HFF-Myc (cell line): ENCODE measurements around the gene TMEM123.

Experiments
- DNase-seq: peaks from one replicate; pipeline ENCODE4 v3.0.0-alpha.2; 2011; ENCODE audit warnings: low read depth; ENCODE audit errors: extremely low read depth
- H3K4me3 ChIP-seq: replicated peaks from 2 replicates; pipeline ENCODE4 v1.5.1; 2011; ENCODE audit warnings: low read depth, mild to moderate bottlenecking, control low read depth, low read length
- TF ChIP-seq, protein P1 (sequence below): IDR thresholded peaks from 2 replicates; pipeline ENCODE4 v1.5.1; 2012; ENCODE audit warnings: mild to moderate bottlenecking, low read depth, low read length, control low read depth; ENCODE audit errors: missing control alignments

Gene TMEM123

GRCh38 chr11:102494216-102494615 lies 41.7 kb upstream of the TMEM123 start:
- H3K4me3 ChIP-seq = no peak overlapping the region
- TF ChIP-seq, protein P1, sequence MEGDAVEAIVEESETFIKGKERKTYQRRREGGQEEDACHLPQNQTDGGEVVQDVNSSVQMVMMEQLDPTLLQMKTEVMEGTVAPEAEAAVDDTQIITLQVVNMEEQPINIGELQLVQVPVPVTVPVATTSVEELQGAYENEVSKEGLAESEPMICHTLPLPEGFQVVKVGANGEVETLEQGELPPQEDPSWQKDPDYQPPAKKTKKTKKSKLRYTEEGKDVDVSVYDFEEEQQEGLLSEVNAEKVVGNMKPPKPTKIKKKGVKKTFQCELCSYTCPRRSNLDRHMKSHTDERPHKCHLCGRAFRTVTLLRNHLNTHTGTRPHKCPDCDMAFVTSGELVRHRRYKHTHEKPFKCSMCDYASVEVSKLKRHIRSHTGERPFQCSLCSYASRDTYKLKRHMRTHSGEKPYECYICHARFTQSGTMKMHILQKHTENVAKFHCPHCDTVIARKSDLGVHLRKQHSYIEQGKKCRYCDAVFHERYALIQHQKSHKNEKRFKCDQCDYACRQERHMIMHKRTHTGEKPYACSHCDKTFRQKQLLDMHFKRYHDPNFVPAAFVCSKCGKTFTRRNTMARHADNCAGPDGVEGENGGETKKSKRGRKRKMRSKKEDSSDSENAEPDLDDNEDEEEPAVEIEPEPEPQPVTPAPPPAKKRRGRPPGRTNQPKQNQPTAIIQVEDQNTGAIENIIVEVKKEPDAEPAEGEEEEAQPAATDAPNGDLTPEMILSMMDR = no peak
- no peak for DNase-seq

- TF ChIP-seq, protein P1 = no peak
- no peak overlapping the region for H3K4me3 ChIP-seq
- no peak for DNase-seq
These were observed 41.0 kb upstream of the TMEM123 start for GRCh38 chr11:102493524-102493923.

DNA sequence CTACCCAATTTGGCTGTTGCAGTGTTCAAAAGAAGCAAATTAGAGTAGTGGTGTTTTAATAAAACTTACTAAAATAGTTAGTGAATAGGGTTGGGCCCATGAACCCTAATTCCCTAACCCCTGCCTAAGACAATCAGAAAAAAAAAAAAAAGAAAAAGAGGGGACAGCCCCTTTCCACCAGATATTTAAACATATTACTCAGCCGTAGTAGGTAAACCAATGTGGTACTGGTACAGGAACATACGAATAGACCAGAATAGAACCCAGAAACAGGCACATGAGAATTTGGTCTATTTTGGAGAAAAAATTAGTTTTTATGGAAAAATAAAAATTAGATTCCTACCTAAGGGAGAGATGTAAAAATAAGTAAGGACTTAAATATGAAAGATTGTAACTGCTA lies 39.4 kb upstream of the TMEM123 start:
- TF ChIP-seq, protein P1 = no peak

DNA sequence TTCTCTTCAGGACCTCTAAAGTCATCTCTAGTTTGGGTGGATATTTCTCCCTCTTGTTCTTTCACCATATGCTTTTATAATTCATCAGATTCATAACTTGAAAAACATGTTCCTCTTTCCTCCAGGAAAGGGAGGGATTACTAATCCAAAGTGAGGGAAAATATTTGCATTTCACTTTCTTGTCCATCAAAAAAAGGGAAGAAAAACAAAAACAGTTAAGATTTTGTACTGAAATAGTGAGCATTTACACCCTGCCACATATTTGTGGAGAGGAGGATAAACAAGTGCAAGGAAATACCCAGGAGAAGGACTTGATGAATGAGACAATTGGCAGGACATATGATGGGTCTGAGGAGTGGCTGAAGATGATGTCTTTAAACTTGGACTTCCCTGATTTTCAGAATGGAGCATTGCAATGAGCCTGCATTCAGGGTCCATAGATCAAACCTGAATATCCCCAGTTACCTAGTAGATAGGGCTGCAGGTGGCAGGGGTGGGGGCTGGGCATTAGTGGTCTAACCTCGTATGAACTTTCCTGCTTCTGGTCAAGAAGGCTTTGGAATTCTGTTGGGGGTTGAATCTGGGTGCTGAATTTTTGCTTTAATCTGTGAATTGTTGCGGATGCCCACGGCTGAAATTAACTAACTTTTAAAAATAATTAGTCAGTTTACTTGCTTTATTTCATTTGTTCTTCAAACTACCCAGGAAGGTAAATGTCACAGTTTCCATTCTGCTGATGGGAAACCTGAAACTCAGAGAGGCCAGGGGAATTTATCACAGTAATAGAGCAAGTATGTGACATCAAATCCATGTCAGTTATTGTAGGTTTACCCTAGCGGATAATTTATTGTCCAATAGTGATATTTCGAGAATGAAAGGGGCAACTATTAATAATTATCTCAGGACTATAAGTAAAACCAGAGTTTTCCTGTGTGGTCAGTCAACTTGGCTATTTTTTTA lies 36.9 kb upstream of the TMEM123 start:
- TF ChIP-seq, protein P1 = no peak
- H3K4me3 ChIP-seq = no peak overlapping the region
- DNase-seq = no peak

More for the DNA sequence above, 39.4 kb upstream of the TMEM123 start:
- no peak overlapping the region for H3K4me3 ChIP-seq
- DNase-seq = no peak

DNA sequence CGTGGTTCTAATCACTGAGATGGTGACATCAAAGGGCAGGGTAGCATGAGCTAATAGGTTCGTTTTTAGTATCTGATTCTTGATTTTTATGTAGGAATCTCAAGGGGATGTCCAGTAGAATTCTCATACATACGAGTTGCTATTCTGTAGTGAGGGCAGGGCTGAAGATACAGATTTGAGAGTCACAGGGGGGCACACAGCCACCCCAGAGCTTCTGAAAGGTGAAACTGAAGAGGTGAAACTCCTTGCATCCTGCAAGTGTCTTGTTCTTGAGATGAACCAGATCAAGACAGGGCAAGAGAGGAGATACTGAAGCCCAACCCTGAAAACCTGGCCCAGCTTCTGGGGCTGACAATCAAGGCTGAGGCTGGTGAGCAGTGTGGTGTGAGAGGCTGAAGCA lies 35.6 kb upstream of the TMEM123 start:
- TF ChIP-seq, protein P1 = no peak
- H3K4me3 ChIP-seq = no peak overlapping the region
- no peak for DNase-seq

DNA sequence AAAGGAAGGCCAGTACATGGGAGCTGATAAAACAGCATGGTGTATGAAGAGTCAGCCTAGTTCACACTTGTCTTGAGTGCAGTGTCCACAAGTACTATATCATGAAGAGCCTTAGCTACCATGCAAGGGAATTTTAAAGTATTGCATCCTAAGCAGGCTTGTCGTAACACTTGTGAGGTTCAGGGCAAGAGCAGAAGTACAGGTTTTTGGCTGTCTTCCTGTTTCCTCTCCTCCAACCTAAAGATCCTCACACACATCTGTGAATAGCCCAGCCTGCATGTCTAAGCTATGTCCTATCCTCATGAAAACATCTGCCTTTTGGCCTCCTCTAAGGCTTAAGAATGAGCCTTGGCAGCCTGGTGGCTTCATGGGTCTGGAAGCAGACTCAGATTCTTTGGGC lies 34.6 kb upstream of the TMEM123 start:
- TF ChIP-seq, protein P1 = no peak
- DNase-seq = no peak

More for the DNA sequence above, 34.6 kb upstream of the TMEM123 start:
- H3K4me3 ChIP-seq = no peak overlapping the region
